ENCODE data around the gene ZC2HC1B.

DNA sequence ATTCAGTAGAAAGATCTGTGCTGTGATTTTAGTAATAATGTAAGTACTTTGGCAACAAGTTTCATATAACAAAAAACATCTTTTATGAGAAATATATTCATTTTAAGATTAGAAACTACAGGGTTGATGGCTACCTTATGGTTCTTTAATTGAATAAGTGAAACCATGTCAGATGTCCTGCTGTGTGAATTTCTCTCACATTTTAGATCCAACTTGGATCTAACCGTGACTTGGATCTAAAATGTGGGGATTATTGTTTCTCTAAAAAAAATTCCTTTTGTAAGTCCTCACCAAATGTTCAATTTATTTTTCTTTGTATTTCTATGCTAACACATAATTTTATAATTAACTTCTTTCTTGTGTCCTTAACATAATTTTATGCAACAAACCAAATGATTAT, 30.4 kb downstream of the ZC2HC1B start:
- TF ChIP-seq, protein P1, sequence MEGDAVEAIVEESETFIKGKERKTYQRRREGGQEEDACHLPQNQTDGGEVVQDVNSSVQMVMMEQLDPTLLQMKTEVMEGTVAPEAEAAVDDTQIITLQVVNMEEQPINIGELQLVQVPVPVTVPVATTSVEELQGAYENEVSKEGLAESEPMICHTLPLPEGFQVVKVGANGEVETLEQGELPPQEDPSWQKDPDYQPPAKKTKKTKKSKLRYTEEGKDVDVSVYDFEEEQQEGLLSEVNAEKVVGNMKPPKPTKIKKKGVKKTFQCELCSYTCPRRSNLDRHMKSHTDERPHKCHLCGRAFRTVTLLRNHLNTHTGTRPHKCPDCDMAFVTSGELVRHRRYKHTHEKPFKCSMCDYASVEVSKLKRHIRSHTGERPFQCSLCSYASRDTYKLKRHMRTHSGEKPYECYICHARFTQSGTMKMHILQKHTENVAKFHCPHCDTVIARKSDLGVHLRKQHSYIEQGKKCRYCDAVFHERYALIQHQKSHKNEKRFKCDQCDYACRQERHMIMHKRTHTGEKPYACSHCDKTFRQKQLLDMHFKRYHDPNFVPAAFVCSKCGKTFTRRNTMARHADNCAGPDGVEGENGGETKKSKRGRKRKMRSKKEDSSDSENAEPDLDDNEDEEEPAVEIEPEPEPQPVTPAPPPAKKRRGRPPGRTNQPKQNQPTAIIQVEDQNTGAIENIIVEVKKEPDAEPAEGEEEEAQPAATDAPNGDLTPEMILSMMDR (IDR thresholded peaks at IDR 0.05; ENCODE audit: poor library complexity), result no peak
- no peak for TF ChIP-seq EZH2 (IDR thresholded peaks at IDR 0.05; ENCODE audit: borderline replicate concordance)
